PC-9 (cell line): ENCODE measurements around the gene TMEM150C.
"Not testable (repeated sequence)": the region's sequence is repeated elsewhere in the genome, so short reads cannot be mapped to it uniquely, and the experiment has no call there.

Experiments used
- CTCF ChIP-seq: fragments of 200-600 bp; sonication (generic); conservative IDR thresholded peaks from 2 replicates; pipeline ENCODE4 v1.6.1; 2017; ENCODE audit warnings: mixed run types, antibody characterized with exemption, mild to moderate bottlenecking, moderate library complexity
- EZH2 ChIP-seq: fragments of 200-600 bp; sonication (generic); IDR thresholded peaks from 2 replicates; pipeline ENCODE4 v1.8.0; 2017; ENCODE audit warnings: antibody characterized with exemption, low read depth

- not testable (repeated sequence) for TF ChIP-seq CTCF, EZH2
These were observed 13.9 kb downstream of the TMEM150C start for GRCh38 chr4:82547850-82548249.
